Measurements from ENCODE around the gene CDNF.
"Not testable (repeated sequence)": the region's sequence is repeated elsewhere in the genome, so short reads cannot be mapped to it uniquely, and the experiment has no call there.

CDNF gene

DNA sequence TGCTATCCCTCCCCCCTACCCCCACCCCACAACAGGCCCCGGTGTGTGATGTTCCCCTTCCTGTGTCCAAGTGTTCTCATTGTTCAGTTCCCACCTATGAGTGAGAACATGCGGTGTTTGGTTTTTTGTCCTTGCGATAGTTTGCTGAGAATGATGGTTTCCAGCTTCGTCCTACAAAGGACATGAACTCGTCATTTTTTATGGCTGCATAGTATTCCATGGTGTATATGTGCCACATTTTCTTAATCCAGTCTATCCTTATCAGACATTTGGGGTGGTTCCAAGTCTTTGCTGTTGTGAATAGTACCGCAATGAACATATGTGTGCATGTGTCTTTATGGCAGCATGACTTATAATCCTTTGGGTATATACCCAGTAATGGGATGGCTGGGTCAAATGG, 26.6 kb upstream of the CDNF start:
- not testable (repeated sequence) for H3K9ac ChIP-seq (ENCODE audit: low read depth, low read length); H3K9me3 ChIP-seq (ENCODE audit: insufficient read depth, low read depth, low read length); H3K4me1 ChIP-seq (ENCODE audit: insufficient read depth, low read length); H3K27me3 ChIP-seq (ENCODE audit: insufficient read depth, low read length); H3K27ac ChIP-seq (ENCODE audit: low read depth, low read length); H3K4me3 ChIP-seq (ENCODE audit: low read length)
- H3K36me3 ChIP-seq (ENCODE audit: insufficient read depth, low read length): peaks cover 60% of the 10 kb centered on the region
- WGBS: 95% methylated on average over 6 of the region's 6 CpGs

DNA sequence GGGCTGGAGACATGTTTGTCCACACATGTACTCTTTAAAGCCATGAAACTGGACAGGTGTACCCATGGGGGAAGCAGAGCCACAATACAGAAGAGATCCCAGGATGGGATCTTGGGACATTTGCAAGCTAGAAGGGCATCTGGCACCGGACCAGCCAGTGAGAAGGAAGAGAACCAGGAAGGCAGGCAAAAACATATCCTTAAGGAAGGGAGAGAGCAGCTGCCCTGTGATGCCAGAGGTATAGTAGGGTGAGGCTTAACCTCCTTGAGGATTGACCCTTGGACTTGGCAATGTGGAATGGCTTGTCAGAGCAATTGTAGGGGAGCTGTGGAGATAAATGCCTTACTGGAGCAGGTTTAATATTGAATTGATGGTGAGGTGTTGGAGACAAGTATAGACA, 23.0 kb upstream of the CDNF start:
- 91% methylated on average over 1 of the region's 1 CpG for WGBS
- no peak overlapping the region for H3K4me3 ChIP-seq (ENCODE audit: low read length)
- H3K27ac ChIP-seq (ENCODE audit: low read depth, low read length): no peak overlapping the region
- no peaks in the 10 kb centered on the region for H3K27me3 ChIP-seq (ENCODE audit: insufficient read depth, low read length)
- H3K4me1 ChIP-seq (ENCODE audit: insufficient read depth, low read length): no peaks in the 10 kb centered on the region
- H3K36me3 ChIP-seq (ENCODE audit: insufficient read depth, low read length): peaks cover 60% of the 10 kb centered on the region
- no peak overlapping the region for H3K9ac ChIP-seq (ENCODE audit: low read depth, low read length)
- no peaks in the 10 kb centered on the region for H3K9me3 ChIP-seq (ENCODE audit: insufficient read depth, low read depth, low read length)

DNA sequence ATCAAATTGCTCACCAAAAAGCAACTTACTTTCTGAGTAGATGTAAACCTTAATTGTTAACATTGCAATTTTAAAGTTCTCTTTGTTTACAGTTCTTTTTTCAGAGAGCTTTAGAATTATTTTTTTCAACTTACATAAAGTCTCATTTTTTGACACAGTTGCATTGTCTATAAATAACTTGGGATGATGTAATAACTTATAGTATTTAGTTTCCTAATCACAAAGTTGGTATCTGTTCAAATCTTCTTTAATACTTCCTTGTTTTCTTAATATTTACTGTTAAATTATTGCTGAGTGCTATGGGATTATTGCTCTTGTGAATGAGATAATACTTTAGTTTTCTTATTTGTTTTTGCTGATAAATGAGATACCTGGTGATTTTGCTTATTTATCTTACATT, 21.9 kb upstream of the CDNF start:
- H3K36me3 ChIP-seq (ENCODE audit: insufficient read depth, low read length): peaks cover 70% of the 10 kb centered on the region
- no peaks in the 10 kb centered on the region for H3K9me3 ChIP-seq (ENCODE audit: insufficient read depth, low read depth, low read length)
- H3K9ac ChIP-seq (ENCODE audit: low read depth, low read length): no peak overlapping the region
- H3K4me1 ChIP-seq (ENCODE audit: insufficient read depth, low read length): no peaks in the 10 kb centered on the region
- no peak overlapping the region for H3K27ac ChIP-seq (ENCODE audit: low read depth, low read length)
- no peaks in the 10 kb centered on the region for H3K27me3 ChIP-seq (ENCODE audit: insufficient read depth, low read length)
- H3K4me3 ChIP-seq (ENCODE audit: low read length): no peak overlapping the region

DNA sequence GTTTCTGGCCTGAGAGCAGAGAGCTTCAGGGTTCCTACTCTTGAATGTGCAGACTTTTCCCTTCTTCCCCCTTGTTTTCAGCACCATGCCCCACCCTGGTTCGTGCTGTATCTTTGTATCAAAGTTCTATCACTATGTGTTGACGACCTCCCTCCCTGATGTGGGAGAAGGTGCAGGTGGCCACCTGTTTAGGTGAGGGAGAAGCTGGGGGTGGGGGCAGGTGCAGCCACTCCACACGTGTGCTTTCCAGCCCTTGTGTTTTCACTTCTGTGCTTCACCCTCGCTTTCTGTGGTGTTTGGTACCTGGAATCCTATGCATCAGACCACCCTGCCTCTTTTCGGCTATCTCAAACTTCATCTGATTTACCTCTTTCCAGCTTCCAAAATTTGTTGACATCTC, 21.2 kb upstream of the CDNF start:
- Histone ChIP-seq H3K9ac (ENCODE audit: low read depth, low read length) (no peak overlapping the region), H3K4me3 (ENCODE audit: low read length) (no peak overlapping the region), H3K36me3 (ENCODE audit: insufficient read depth, low read length) (peaks cover 75% of the 10 kb centered on the region), H3K27me3 (ENCODE audit: insufficient read depth, low read length) (no peaks in the 10 kb centered on the region), H3K27ac (ENCODE audit: low read depth, low read length) (no peak overlapping the region), H3K9me3 (ENCODE audit: insufficient read depth, low read depth, low read length) (no peaks in the 10 kb centered on the region), H3K4me1 (ENCODE audit: insufficient read depth, low read length) (no peaks in the 10 kb centered on the region)
- 85% methylated on average over 5 of the region's 5 CpGs for WGBS

DNA sequence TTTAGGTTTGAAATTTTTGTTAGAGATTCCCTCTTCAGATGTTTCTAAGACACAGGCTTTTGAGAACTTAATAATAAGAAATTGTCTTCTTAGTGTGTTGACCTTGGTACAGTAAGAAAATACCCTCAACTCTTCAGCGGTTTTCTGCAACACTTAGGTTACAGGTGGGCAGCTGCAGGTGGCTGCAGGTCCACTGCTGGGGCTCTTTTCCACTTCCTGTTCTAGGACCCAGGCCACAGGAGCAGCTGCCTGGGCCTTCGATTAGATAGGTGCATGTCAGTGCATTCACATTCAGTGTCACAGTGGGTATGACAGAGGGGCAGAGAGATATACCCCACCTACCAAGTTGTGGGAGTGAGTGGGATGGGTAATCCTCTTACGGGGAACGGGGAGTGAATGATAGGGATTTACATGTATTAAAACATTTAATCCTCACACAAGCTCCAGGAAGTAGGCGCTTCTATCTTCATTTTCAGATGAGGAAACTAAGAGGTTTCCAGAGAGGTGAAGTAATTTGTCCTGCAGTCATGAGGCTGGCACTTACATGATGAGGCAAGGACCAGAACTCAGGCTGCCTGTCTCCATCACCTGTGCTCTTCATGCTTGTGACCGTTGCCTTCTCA, 20.6 kb upstream of the CDNF start:
- H3K27me3 ChIP-seq (ENCODE audit: insufficient read depth, low read length): no peaks in the 10 kb centered on the region
- H3K27ac ChIP-seq (ENCODE audit: low read depth, low read length): no peak overlapping the region
- peaks cover 79% of the 10 kb centered on the region for H3K36me3 ChIP-seq (ENCODE audit: insufficient read depth, low read length)
- no peaks in the 10 kb centered on the region for H3K9me3 ChIP-seq (ENCODE audit: insufficient read depth, low read depth, low read length)
- H3K4me1 ChIP-seq (ENCODE audit: insufficient read depth, low read length): no peaks in the 10 kb centered on the region
- WGBS: 95% methylated on average over 4 of the region's 6 CpGs
- no peak overlapping the region for H3K9ac ChIP-seq (ENCODE audit: low read depth, low read length)
- H3K4me3 ChIP-seq (ENCODE audit: low read length): no peak overlapping the region

DNA sequence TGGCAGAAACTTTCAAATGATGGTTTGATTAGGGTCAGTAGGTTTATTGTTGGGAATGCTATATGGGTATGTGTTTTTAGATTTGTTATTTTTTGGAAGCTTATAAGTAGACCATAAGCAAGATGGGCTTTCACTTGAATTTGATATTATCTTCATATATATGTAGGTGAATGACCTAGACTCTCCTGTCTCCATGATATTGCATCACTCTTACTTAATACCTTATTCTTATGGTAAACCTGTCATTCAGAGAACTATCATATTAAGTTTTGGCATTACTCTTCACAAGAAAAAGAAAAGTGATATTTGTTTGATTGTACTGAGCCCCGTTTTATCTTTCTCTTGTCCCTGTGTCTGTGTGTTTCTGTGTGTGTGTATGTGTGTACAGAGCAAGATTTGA, 17.6 kb upstream of the CDNF start:
- Histone ChIP-seq H3K27me3 (ENCODE audit: insufficient read depth, low read length) (no peaks in the 10 kb centered on the region), H3K36me3 (ENCODE audit: insufficient read depth, low read length) (peaks cover 93% of the 10 kb centered on the region), H3K4me3 (ENCODE audit: low read length) (no peak overlapping the region), H3K9ac (ENCODE audit: low read depth, low read length) (no peak overlapping the region), H3K27ac (ENCODE audit: low read depth, low read length) (no peak overlapping the region), H3K4me1 (ENCODE audit: insufficient read depth, low read length) (no peaks in the 10 kb centered on the region), H3K9me3 (ENCODE audit: insufficient read depth, low read depth, low read length) (no peaks in the 10 kb centered on the region)
- 100% methylated on average over 1 of the region's 1 CpG for WGBS

DNA sequence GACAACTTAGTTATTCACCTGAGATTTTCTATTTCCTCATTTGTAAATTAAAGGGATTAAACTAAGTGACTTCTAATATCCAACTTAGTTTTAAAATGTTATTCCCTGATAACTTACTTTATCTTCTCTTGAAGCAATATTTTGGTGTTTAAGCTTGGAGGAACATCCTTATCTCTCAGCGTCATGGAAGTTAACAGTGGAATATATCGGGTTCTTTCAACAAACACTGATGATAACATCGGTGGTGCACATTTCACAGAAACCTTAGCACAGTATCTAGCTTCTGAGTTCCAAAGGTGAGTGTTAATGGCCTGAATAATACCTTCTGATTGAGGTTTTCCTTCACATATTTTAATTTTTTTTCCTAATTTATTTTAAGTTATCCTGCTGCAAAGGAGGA, 14.4 kb upstream of the CDNF start:
- no peaks in the 10 kb centered on the region for H3K9me3 ChIP-seq (ENCODE audit: insufficient read depth, low read depth, low read length)
- H3K27me3 ChIP-seq (ENCODE audit: insufficient read depth, low read length): no peaks in the 10 kb centered on the region
- H3K9ac ChIP-seq (ENCODE audit: low read depth, low read length): no peak overlapping the region
- no peak overlapping the region for H3K27ac ChIP-seq (ENCODE audit: low read depth, low read length)
- 96% methylated on average over 3 of the region's 3 CpGs for WGBS
- H3K4me3 ChIP-seq (ENCODE audit: low read length): no peak overlapping the region
- H3K36me3 ChIP-seq (ENCODE audit: insufficient read depth, low read length): peaks cover 84% of the 10 kb centered on the region
- no peaks in the 10 kb centered on the region for H3K4me1 ChIP-seq (ENCODE audit: insufficient read depth, low read length)

DNA sequence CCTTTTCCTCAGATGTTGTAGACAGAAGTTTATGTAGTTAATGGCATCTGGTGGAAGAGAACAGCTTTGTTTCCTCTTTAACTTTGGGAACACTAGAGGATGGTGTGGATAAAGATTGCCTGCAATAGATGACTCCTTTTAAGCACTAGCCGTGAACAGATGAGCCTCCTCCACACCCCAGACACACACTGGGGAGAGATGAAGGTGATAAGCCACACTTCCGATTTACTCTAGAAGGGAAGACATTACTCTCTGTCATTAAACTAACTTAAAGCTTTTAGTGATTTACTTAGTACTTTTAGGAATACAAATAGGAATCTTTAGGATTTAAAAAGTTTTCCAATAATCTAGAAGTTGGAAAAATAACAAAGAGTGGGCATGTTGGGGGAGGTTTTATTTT, 7.1 kb upstream of the CDNF start:
- no peaks in the 10 kb centered on the region for H3K27me3 ChIP-seq (ENCODE audit: insufficient read depth, low read length)
- no peaks in the 10 kb centered on the region for H3K4me1 ChIP-seq (ENCODE audit: insufficient read depth, low read length)
- H3K4me3 ChIP-seq (ENCODE audit: low read length): no peak overlapping the region
- H3K27ac ChIP-seq (ENCODE audit: low read depth, low read length): no peak overlapping the region
- H3K36me3 ChIP-seq (ENCODE audit: insufficient read depth, low read length): peaks cover 79% of the 10 kb centered on the region
- WGBS: no CpG with 5 or more reads among the region's 2 CpGs
- no peak overlapping the region for H3K9ac ChIP-seq (ENCODE audit: low read depth, low read length)
- H3K9me3 ChIP-seq (ENCODE audit: insufficient read depth, low read depth, low read length): no peaks in the 10 kb centered on the region

DNA sequence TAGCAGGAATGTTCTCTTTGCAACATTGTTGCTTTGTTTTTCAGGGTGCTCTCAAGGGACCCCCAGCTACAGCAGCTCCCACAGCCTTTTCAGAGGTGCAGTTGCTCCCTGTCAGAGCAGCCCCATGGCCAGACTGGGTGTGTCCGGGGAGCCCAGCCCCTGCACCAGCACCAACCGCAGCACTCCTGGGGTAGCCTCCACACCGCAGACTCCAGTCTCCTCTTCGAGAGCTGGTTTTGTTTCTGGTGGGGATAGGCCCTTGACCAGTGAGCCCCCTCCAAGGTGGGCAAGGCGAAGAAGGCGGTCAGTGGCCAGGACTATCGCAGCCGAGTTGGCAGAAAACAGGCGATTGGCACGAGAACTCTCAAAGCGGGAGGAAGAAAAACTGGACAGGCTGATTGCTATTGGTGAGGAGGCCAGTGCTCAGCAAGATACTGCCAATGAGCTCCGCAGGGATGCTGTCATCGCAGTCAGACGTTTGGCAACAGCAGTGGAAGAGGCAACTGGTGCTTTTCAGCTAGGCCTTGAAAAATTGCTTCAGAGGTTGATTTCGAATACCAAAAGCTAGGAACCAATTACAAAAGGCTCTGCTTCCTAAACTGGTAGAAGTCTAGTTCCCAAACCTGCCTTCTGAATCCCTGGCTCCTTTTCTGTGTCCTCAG, 5.6 kb upstream of the CDNF start:
- Histone ChIP-seq H3K9me3 (ENCODE audit: insufficient read depth, low read depth, low read length) (no peaks in the 10 kb centered on the region), H3K27me3 (ENCODE audit: insufficient read depth, low read length) (no peaks in the 10 kb centered on the region), H3K27ac (ENCODE audit: low read depth, low read length) (no peak overlapping the region), H3K4me1 (ENCODE audit: insufficient read depth, low read length) (no peaks in the 10 kb centered on the region), H3K9ac (ENCODE audit: low read depth, low read length) (no peak overlapping the region), H3K4me3 (ENCODE audit: low read length) (no peak overlapping the region), H3K36me3 (ENCODE audit: insufficient read depth, low read length) (peaks cover 68% of the 10 kb centered on the region)
- WGBS: 94% methylated on average over 15 of the region's 15 CpGs

DNA sequence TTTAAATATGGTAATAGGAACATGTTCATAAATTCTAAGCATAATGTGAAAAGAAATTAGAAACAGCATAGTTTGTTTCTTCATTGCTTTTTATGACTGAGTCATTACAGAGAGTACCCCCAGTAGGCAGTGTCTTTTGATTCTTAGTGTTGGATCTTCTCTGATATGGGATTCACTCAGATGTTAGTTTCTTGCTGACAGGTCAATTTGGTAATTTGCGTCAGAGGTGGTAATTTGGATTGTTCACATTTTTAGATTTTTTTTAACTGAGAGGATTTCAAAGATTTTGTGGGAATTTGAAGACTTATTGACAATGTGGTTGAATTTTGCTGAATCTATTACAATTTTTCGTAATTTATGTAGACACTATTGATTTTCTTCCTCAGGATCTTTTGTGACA, 2.3 kb upstream of the CDNF start:
- Histone ChIP-seq H3K27ac (ENCODE audit: low read depth, low read length) (no peak overlapping the region), H3K36me3 (ENCODE audit: insufficient read depth, low read length) (peaks cover 53% of the 10 kb centered on the region), H3K9ac (ENCODE audit: low read depth, low read length) (no peak overlapping the region), H3K9me3 (ENCODE audit: insufficient read depth, low read depth, low read length) (no peaks in the 10 kb centered on the region), H3K27me3 (ENCODE audit: insufficient read depth, low read length) (no peaks in the 10 kb centered on the region), H3K4me1 (ENCODE audit: insufficient read depth, low read length) (peaks cover 7% of the 10 kb centered on the region; the same call in 1 of the 2 replicates), H3K4me3 (ENCODE audit: low read length) (no peak overlapping the region)
- 99% methylated on average over 2 of the region's 2 CpGs for WGBS

DNA sequence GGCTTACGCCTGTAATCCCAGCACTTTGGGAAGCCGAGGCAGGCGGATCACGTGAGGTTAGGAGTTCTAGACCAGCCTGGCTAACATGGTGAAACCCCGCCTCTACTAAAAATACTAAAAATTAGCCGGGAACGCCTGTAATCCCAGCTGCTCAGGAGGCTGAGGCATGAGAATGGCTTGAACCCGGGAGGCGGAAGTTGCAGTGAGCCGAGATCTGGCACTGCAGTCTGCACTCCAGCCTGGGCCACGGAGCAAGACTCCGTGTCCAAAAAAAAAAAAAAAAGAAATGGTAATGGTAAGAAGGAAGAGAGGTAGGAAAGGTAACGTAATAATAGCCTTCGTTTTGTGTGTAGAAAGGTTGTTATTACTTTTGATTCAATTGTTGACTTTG, 1.5 kb upstream of the CDNF start:
- H3K9me3 ChIP-seq (ENCODE audit: insufficient read depth, low read depth, low read length): no peaks in the 10 kb centered on the region
- peak overlapping the region; percentile 98; the same call in 1 of the 2 replicates for H3K27ac ChIP-seq (ENCODE audit: low read depth, low read length)
- peak overlapping the region; percentile 97 for H3K4me3 ChIP-seq (ENCODE audit: low read length)
- H3K9ac ChIP-seq (ENCODE audit: low read depth, low read length): peak overlapping the region; percentile 97
- peaks cover 44% of the 10 kb centered on the region for H3K36me3 ChIP-seq (ENCODE audit: insufficient read depth, low read length)
- 18% methylated on average over 14 of the region's 14 CpGs for WGBS
- peaks cover 13% of the 10 kb centered on the region; the same call in 1 of the 2 replicates for H3K4me1 ChIP-seq (ENCODE audit: insufficient read depth, low read length)
- H3K27me3 ChIP-seq (ENCODE audit: insufficient read depth, low read length): no peaks in the 10 kb centered on the region

Measured in HUES64 (cell line).